ENCODE measurements around the gene ZNF219. TPM values are rescaled to one million over a fixed set of nuclear protein-coding genes. Genes with fewer than 3 reads are reported as not detected.
A peak's percentile ranks its signal among the peaks of the same experiment; 100 is the strongest.

ZNF219 gene
- total RNA-seq, 2 donors from 2014 or later, result 4.5 to 9.5 TPM

DNA sequence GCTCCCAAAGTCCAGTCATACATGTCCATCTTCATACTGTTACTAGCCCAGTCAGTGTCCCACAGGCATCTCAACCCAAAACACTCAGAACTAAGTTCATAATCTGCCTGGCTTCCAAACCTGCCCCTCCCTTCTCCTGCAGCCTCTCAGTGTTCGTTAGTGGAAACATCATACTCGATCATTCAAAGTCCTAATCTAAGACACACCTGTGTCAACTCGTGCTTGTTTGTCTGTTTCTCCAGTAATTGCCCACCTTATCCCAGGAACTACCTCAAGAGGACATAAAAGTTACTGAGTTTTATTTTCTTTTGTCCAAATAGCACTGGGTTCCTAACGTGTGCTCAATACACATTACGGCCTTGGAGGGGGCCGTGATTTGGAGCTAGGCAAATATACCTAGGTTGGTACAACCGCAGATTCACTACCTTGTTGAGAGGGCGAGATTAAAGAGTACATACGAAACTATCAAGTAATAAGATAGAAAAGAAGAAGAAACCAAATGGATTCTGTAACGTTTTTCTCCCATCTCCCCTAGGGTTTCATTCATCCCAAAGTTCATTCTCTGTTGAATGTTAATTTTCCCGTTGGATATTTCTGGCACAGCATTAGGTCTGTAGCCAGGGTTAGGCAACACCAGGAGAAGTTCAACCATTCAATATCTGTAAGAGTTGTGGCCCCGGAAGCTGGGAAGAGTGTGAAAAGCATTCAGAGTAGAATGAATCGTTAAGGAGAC is 37.7 kb downstream of the ZNF219 start:
- no peaks in the 10 kb centered on the region for H3K4me1 Mint-ChIP-seq (ENCODE audit: low read depth in 2 of 2)
- no peaks in the 10 kb centered on the region for H3K9me3 Mint-ChIP-seq
- DNase-seq (ENCODE audit: low spot score), result no peak
- no peak overlapping the region for H3K4me3 Mint-ChIP-seq
- H3K27ac Mint-ChIP-seq, result no peak overlapping the region
- H3K27me3 Mint-ChIP-seq, result peaks cover 31 to 47% of the 10 kb centered on the region in 2 donors
- ATAC-seq, result no peak
- no peaks in the 10 kb centered on the region for H3K36me3 Mint-ChIP-seq

DNA sequence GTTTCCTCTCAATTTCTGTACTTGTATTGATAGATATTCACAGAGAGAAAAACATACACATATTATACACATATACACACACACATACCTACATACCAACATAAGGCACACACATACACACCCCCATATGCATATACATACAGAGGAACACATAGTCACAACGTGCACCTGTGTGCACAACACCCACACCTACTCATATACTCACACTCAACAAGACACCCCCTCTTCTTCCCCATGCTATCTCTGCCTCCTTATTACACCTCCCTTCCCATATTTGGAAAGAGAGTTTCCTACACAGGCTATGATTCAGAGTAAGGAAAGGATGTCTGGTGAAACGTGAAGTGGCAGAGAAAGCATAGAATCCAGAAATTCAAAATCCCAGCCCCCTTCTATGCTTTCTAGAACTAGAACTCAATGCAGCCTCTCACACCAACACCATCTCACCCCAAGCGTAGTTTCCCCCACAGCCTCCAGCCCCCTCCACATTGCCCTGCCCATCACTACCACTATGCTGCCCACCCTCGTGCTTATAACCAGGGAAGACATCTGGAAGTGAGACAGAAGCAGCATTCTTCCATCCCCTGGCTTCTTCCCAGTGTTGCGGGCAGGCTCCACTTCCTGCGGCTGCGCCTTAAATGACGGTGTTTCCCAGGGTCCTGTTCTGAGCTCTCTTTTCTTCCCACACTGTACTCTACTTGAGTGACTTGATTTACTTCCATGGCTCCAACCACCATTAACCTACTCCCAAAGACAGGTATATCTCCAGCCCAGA is 38.4 kb downstream of the ZNF219 start:
- peaks cover 24 to 39% of the 10 kb centered on the region in 2 donors for H3K27me3 Mint-ChIP-seq
- no peaks in the 10 kb centered on the region for H3K9me3 Mint-ChIP-seq
- no peak overlapping the region for H3K27ac Mint-ChIP-seq
- no peak overlapping the region for H3K4me3 Mint-ChIP-seq
- DNase-seq (ENCODE audit: low spot score) (no peak), ATAC-seq (no peak)
- no peaks in the 10 kb centered on the region for H3K4me1 Mint-ChIP-seq (ENCODE audit: low read depth in 2 of 2)
- H3K36me3 Mint-ChIP-seq, result no peaks in the 10 kb centered on the region

DNA sequence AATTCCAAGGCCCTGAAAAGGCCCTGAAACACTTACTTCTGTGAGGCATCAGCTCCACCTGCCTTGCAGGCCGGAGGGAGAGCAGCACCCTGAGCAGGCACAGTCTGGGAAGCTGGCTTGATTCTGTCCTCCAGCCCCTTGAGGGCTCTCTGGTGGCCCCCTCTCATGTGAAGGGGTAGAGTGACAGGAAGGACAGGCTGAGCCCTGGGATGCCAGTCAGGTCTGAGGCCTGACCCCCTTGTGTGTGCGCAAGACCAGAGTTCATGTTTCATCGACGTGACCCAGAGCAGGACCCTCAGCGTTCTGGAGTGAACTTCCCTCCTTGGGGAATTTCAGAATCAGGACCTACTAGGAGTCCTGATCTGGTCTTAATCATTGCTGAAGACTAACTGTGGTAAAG is 39.6 kb downstream of the ZNF219 start:
- no peak for DNase-seq (ENCODE audit: low spot score)
- Mint-ChIP-seq H3K4me3 (no peak overlapping the region), H3K27me3 (peaks cover 23 to 36% of the 10 kb centered on the region in 2 donors), H3K4me1 (ENCODE audit: low read depth in 2 of 2) (no peaks in the 10 kb centered on the region), H3K36me3 (no peaks in the 10 kb centered on the region), H3K27ac (no peak overlapping the region), H3K9me3 (no peaks in the 10 kb centered on the region)
- peak in 1 of 2 donors; percentile 52 for ATAC-seq

DNA sequence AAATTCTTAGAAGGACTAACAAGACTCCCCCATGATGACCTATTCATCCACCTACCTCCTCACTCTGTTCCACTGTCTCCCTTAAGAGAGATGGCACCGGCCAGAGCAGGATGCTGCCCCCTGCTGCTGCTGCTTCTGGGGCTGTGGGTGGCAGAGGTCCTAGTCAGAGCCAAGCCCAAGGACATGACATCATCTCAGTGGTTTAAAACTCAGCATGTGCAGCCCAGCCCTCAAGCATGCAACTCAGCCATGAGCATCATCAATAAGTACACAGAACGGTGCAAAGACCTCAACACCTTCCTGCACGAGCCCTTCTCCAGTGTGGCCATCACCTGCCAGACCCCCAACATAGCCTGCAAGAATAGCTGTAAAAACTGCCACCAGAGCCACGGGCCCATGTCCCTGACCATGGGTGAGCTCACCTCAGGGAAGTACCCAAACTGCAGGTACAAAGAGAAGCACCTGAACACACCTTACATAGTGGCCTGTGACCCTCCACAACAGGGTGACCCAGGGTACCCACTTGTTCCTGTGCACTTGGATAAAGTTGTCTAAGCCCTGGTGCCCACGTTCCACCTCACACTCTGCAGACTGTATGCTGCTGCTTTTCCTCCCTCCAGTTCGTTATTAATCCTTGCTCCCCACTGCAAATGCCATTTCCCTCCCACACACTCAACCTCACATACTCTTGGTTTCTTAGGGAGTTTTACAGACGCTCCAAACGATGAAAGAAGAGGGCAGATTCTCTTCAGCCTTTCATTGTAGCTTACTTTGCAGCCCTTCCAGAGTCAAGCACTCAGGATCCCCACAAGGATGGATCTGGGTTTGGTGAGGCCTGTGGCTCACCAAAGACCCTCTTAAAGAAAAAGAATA is 40.4 kb downstream of the ZNF219 start, which contains the start of gene RNASE8:
RNASE8 (plus strand) TSS at position 20 of the 873 bp plus-strand sequence; CDS start at position 91, 71 bp downstream.
- ATAC-seq, result peak in 1 of 2 donors; percentile 58
- no peaks in the 10 kb centered on the region for H3K36me3 Mint-ChIP-seq
- H3K27ac Mint-ChIP-seq, result no peak within 1 kb of the TSS
- H3K9me3 Mint-ChIP-seq, result no peaks in the 10 kb centered on the region
- peaks cover 18 to 27% of the 10 kb centered on the region in 2 donors for H3K27me3 Mint-ChIP-seq
- no peak within 1 kb of the TSS for H3K4me3 Mint-ChIP-seq
- DNase-seq (ENCODE audit: low spot score), result no peak
- H3K4me1 Mint-ChIP-seq (ENCODE audit: low read depth in 2 of 2), result no peaks in the 10 kb centered on the region

DNA sequence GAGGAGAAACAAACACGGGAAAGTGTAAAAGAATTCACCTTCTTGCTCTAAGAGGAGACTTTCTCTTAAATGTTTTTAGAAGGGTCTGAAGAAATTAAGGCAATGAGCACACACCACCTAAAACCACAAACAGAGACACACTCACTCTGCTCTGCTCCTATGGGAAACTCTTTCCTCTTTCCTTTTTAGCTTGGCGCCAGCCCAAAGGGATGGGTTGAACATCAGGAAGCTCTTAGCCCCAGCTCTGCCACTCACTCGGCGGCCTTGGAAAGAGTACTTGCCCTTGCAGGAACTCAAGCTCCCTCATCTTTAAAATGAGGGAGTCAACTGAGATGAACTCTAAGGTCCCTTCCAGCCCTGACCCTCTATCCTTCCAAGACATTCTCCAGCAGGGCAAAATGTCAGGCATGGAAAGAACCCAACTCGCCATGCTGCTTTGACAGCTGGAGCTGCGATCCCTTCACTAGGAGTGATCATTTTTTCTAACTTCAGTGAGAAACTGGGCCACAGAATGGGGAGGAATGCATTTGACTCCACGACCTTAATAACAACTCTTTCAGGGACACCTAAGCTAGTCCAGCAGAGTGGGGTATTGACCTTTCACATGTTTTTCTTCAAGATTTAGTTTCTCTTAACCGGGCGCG is 41.8 kb downstream of the ZNF219 start:
- H3K27me3 Mint-ChIP-seq, result peaks cover 12 to 31% of the 10 kb centered on the region in 2 donors
- DNase-seq (ENCODE audit: low spot score) (no peak), ATAC-seq (no peak)
- no peaks in the 10 kb centered on the region for H3K4me1 Mint-ChIP-seq (ENCODE audit: low read depth in 2 of 2)
- H3K9me3 Mint-ChIP-seq, result no peaks in the 10 kb centered on the region
- no peak overlapping the region for H3K4me3 Mint-ChIP-seq
- H3K36me3 Mint-ChIP-seq, result no peaks in the 10 kb centered on the region
- H3K27ac Mint-ChIP-seq, result no peak overlapping the region

DNA sequence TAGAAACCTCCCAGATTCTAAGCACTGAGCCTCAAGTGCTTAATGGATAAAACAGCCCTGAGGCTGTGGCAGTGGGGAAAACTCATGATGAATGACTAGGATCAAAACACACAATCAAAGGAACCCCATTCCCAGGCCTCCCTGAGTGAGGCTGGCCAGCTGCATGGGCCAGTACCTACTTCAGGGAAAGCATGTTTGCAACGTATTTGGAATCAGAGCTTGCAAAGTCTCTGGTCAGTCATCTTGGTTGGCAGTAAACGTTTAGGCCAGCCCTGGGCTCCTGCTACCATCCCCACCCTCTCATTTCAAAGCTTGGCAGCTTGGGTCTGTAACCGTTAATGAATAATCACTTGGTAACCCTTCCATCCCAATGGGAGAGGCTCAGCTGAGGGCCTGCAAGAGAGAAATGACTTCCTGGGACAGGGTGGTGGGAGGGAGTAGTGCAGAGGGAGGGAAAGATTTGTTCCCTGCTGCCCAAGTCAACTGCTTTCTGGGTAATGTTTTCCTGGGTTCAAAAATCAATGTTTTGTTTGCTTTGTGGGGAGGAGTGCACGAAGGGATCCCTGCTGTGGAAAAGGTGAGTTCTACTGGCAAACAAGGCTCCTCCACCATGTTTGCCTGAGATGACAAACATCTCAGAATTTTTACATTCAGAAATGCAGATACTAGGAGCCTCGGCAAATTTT is 42.9 kb downstream of the ZNF219 start:
- no peaks in the 10 kb centered on the region for H3K4me1 Mint-ChIP-seq (ENCODE audit: low read depth in 2 of 2)
- H3K27me3 Mint-ChIP-seq, result peaks cover 10 to 22% of the 10 kb centered on the region in 2 donors
- H3K4me3 Mint-ChIP-seq, result no peak overlapping the region
- no peak for DNase-seq (ENCODE audit: low spot score)
- ATAC-seq, result no peak
- H3K9me3 Mint-ChIP-seq, result no peaks in the 10 kb centered on the region
- no peaks in the 10 kb centered on the region for H3K36me3 Mint-ChIP-seq
- no peak overlapping the region for H3K27ac Mint-ChIP-seq

DNA sequence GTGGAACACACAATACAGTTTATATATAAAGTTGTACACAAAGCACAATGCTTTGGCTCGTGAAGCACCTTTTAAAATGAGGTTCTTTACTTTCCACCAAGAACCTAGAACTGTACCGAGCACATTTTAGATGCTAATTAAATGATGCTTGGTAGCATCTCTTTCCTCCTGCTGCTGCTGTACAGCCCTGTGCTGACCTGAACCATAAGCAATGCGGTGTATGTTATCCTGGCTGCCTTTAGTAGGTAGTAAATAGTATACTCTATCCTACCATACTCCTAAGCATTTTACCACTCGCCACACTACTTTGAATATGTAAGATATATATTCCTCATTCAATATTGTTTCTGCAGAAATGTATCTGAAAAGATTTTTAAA is 43.7 kb downstream of the ZNF219 start:
- ATAC-seq (no peak), DNase-seq (ENCODE audit: low spot score) (no peak)
- no peak overlapping the region for H3K27ac Mint-ChIP-seq
- no peaks in the 10 kb centered on the region for H3K9me3 Mint-ChIP-seq
- H3K4me1 Mint-ChIP-seq (ENCODE audit: low read depth in 2 of 2), result no peaks in the 10 kb centered on the region
- H3K27me3 Mint-ChIP-seq, result peaks cover 4 to 14% of the 10 kb centered on the region in 2 donors
- no peaks in the 10 kb centered on the region for H3K36me3 Mint-ChIP-seq
- H3K4me3 Mint-ChIP-seq, result no peak overlapping the region

DNA sequence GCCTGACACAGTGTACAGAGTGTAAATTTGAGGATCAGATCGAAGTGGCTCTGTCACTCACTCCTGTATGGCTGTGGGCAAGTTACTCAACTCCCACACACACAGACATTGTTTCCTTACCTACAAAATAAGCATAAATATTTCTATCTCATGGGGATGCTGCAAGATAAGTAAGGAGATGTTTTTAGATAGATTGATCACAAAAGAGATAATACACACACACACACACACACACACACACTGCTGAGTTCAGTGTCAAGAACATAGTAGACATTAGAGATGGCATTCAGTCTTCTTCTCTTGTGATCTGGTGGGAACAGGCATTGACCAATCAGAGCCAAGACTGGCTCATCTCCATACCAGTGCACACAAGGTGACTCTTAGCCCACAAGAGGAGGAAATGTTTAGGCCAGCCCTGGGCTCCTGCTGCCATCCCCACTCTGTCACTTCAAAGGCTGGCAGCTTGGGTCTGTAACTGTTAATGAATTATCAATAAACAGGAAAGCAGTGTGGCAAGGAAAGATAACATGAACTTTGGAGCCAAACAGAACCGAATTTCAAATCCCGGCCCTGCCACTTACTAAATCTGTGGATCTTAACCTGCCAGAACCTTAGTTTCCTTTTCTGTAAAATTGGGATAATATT is 44.2 kb downstream of the ZNF219 start:
- H3K4me3 Mint-ChIP-seq, result no peak overlapping the region
- DNase-seq (ENCODE audit: low spot score) (no peak), ATAC-seq (peak in 1 of 2 donors; percentile 14)
- no peaks in the 10 kb centered on the region for H3K36me3 Mint-ChIP-seq
- no peak overlapping the region for H3K27ac Mint-ChIP-seq
- H3K4me1 Mint-ChIP-seq (ENCODE audit: low read depth in 2 of 2), result no peaks in the 10 kb centered on the region
- H3K9me3 Mint-ChIP-seq, result no peaks in the 10 kb centered on the region
- H3K27me3 Mint-ChIP-seq, result peaks cover 2 to 11% of the 10 kb centered on the region in 2 donors

DNA sequence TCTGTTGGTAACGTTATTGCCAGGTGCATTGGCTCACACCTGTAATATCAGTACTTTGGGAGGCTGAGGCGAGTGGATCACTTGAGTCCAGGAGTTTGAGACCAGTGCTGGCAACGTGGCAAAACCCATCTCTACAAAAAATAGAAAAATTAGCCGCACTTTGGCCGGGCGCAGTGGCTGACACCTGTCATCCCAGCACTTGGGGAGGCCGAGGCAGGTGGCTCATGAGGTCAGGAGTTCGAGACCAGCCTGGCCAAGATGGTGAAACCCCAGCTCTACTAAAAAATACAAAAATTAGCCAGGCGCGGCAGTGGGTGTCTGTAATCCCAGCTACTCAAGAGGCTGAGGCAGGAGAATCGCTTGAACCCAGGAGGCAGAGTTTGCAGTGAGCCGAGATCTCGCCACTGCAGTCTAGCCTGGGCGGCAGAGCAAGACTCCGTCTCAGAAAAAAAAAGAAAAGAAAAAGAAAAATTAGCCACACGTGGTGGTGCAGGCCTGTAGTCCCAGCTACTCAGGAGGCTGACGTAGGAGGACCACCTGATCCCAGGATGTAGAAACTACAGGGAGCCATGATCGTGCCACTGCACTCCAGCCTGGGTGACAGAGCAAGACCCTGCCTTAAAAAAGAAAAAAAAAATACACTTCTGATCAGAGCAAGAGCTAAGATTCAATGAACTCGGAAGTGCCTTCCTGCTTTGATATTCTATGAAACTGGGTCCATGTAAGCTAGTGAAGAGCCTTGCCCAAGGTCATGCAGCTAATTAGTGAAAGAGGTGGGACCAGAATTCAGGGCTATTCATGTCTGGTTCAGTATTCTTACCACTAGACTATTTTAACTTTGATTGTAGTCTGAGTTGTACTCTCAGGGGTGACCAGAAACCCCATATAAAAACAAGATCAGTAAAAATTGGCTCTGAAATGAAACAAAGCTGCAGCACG is 45.0 kb downstream of the ZNF219 start:
- no peaks in the 10 kb centered on the region for H3K4me1 Mint-ChIP-seq (ENCODE audit: low read depth in 2 of 2)
- H3K9me3 Mint-ChIP-seq, result no peaks in the 10 kb centered on the region
- H3K36me3 Mint-ChIP-seq, result no peaks in the 10 kb centered on the region
- H3K27ac Mint-ChIP-seq, result no peak overlapping the region
- peaks cover 5 to 11% of the 10 kb centered on the region in 2 donors for H3K27me3 Mint-ChIP-seq
- no peak for ATAC-seq
- no peak for DNase-seq (ENCODE audit: low spot score)
- H3K4me3 Mint-ChIP-seq, result no peak overlapping the region

DNA sequence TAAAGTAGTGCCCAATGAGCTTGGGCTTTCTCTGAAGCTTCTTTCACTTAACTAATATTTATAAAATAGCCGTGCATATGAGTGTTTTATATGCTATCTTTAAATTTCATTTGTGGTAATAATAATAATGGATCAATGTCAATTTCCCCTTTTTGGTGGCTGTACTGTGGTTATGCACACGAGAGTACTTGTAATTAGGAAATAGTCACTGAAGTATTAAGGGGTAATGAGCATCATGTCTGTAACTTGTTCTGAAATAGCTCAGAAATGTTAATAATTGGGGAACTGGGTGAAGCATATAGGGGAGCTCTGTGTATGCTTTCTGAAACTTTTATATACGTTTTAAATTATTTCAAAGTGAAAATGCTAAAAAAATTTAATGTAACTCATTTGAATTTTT is 47.9 kb downstream of the ZNF219 start:
- ATAC-seq (no peak), DNase-seq (ENCODE audit: low spot score) (no peak)
- Mint-ChIP-seq H3K9me3 (no peaks in the 10 kb centered on the region), H3K4me3 (no peak overlapping the region), H3K4me1 (ENCODE audit: low read depth in 2 of 2) (no peaks in the 10 kb centered on the region), H3K27me3 (peaks cover 8 to 13% of the 10 kb centered on the region in 2 donors), H3K27ac (no peak overlapping the region), H3K36me3 (no peaks in the 10 kb centered on the region)

DNA sequence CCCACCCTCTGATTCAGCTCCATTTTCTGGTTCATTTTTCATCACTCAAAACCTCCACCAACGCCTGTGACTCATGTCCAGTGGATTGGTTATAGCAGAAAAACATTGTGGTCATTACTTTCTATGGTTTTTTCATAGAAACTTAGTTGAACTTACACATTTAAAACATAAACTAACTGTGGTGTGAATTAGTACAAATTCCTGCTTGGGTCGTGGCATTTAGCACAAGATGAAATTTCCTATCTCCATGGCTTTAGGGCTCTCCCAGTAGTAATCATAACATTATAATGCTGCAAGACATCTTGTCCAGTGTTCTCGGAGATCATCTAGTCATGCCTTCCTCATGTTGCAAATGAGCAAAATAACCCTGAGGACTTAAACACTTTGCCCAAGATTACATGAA is 49.2 kb downstream of the ZNF219 start:
- ATAC-seq (no peak), DNase-seq (ENCODE audit: low spot score) (no peak)
- no peaks in the 10 kb centered on the region for H3K9me3 Mint-ChIP-seq
- peaks cover 0 to 3% of the 10 kb centered on the region in 2 donors for H3K4me1 Mint-ChIP-seq (ENCODE audit: low read depth in 2 of 2)
- H3K4me3 Mint-ChIP-seq, result no peak overlapping the region
- H3K27me3 Mint-ChIP-seq, result peaks cover 16 to 26% of the 10 kb centered on the region in 2 donors
- no peak overlapping the region for H3K27ac Mint-ChIP-seq
- no peaks in the 10 kb centered on the region for H3K36me3 Mint-ChIP-seq

DNA sequence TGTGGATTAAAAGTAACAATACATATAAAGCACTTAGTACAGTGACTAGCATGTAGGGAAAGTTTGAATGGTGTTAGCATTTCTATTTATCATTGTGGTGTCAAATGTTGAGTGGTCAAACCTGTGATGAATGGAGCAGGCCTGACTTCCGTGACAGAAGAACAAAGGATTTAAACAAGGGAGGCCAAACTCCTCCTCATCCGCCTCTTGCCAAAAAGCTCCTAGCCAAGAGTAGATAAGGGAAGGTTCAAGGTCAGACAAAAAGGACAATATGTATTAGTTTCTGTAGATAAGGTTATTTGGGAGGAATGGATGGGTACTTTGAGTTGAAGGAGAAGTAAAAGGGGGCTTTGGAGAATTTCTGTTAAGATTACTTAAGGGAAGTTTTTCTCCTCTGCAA is 49.8 kb downstream of the ZNF219 start:
- Mint-ChIP-seq H3K4me3 (no peak overlapping the region), H3K27me3 (peaks cover 18 to 28% of the 10 kb centered on the region in 2 donors), H3K4me1 (ENCODE audit: low read depth in 2 of 2) (peaks cover 0 to 5% of the 10 kb centered on the region in 2 donors), H3K36me3 (no peaks in the 10 kb centered on the region), H3K27ac (no peak overlapping the region), H3K9me3 (no peaks in the 10 kb centered on the region)
- no peak for DNase-seq (ENCODE audit: low spot score)
- no peak for ATAC-seq
